HG02642 (cell line): ENCODE data around the gene XPNPEP3.

Experiments used
- ATAC-seq: cut with Tn5 transposase; IDR thresholded peaks from one replicate; pipeline ENCODE4 v1.9.1; 2021; ENCODE audit warnings: mild to moderate bottlenecking; ENCODE audit not compliant: unreplicated experiment, poor library complexity

Gene XPNPEP3

GRCh38 chr22:40979871-40980270 lies 122.9 kb downstream of the XPNPEP3 start:
- ATAC-seq, result no peak
